ENCODE measurements around the gene IL1A. TPM values are rescaled to one million over a fixed set of nuclear protein-coding genes. Genes with fewer than 3 reads are reported as not detected.

IL1A gene
- total RNA-seq, 4 donors from 2014 or later, result not detected

GRCh38 chr2:112791693-112792230, 7.5 kb upstream of the IL1A start:
- H3K27ac ChIP-seq, result no peak overlapping the region
- H3K4me1 ChIP-seq, result peaks cover 0 to 8% (median 0%) of the 10 kb centered on the region in 4 donors
- no peaks in the 10 kb centered on the region for H3K27me3 ChIP-seq
- no peak overlapping the region for H3K4me3 ChIP-seq
- H3K9me3 ChIP-seq, result no peaks in the 10 kb centered on the region
- TF ChIP-seq CTCF (IDR thresholded peaks at IDR 0.05) (no peak), POLR2A (IDR thresholded peaks at IDR 0.05) (no peak)
- no peaks in the 10 kb centered on the region for H3K36me3 ChIP-seq
- DNase-seq, result no peak

GRCh38 chr2:112791019-112791418, 6.7 kb upstream of the IL1A start:
- Histone ChIP-seq H3K27me3 (no peaks in the 10 kb centered on the region), H3K27ac (no peak overlapping the region), H3K4me1 (peaks cover 0 to 8% (median 0%) of the 10 kb centered on the region in 4 donors), H3K36me3 (no peaks in the 10 kb centered on the region), H3K4me3 (no peak overlapping the region), H3K9me3 (no peaks in the 10 kb centered on the region)
- TF ChIP-seq CTCF (IDR thresholded peaks at IDR 0.05) (no peak), POLR2A (IDR thresholded peaks at IDR 0.05) (no peak)
- no peak for DNase-seq

GRCh38 chr2:112790305-112790704, 6.0 kb upstream of the IL1A start:
- Histone ChIP-seq H3K4me3 (no peak overlapping the region), H3K4me1 (peaks cover 0 to 8% (median 0%) of the 10 kb centered on the region in 4 donors), H3K9me3 (no peaks in the 10 kb centered on the region), H3K27ac (no peak overlapping the region), H3K36me3 (no peaks in the 10 kb centered on the region), H3K27me3 (no peaks in the 10 kb centered on the region)
- TF ChIP-seq CTCF (IDR thresholded peaks at IDR 0.05), result no peak
- TF ChIP-seq POLR2A (IDR thresholded peaks at IDR 0.05), result no peak
- no peak for DNase-seq

- H3K4me1 ChIP-seq, result no peaks in the 10 kb centered on the region
- no peak for TF ChIP-seq POLR2A (IDR thresholded peaks at IDR 0.05)
- no peak for TF ChIP-seq CTCF (IDR thresholded peaks at IDR 0.05)
- H3K27ac ChIP-seq, result no peak overlapping the region
- no peaks in the 10 kb centered on the region for H3K27me3 ChIP-seq
- DNase-seq, result no peak
- H3K9me3 ChIP-seq, result no peaks in the 10 kb centered on the region
- H3K36me3 ChIP-seq, result no peaks in the 10 kb centered on the region
- no peak overlapping the region for H3K4me3 ChIP-seq
Measured at GRCh38 chr2:112789186-112789585, 4.9 kb upstream of the IL1A start.

- no peak for DNase-seq
- H3K4me1 ChIP-seq, result no peaks in the 10 kb centered on the region
- TF ChIP-seq POLR2A (IDR thresholded peaks at IDR 0.05) (no peak), CTCF (IDR thresholded peaks at IDR 0.05) (no peak)
Measured at GRCh38 chr2:112788653-112789052, 4.4 kb upstream of the IL1A start.

More at GRCh38 chr2:112788653-112789052, 4.4 kb upstream of the IL1A start:
- Histone ChIP-seq H3K4me3 (no peak overlapping the region), H3K9me3 (no peaks in the 10 kb centered on the region), H3K27me3 (no peaks in the 10 kb centered on the region), H3K27ac (no peak overlapping the region), H3K36me3 (no peaks in the 10 kb centered on the region)
